HG03066 (cell line): ENCODE measurements around the gene LHFPL5.

Experiments used
- ATAC-seq: cut with Tn5 transposase; IDR thresholded peaks from one replicate; pipeline ENCODE4 v1.9.1; 2021; ENCODE audit warnings: low read depth; ENCODE audit not compliant: unreplicated experiment

Gene LHFPL5

DNA sequence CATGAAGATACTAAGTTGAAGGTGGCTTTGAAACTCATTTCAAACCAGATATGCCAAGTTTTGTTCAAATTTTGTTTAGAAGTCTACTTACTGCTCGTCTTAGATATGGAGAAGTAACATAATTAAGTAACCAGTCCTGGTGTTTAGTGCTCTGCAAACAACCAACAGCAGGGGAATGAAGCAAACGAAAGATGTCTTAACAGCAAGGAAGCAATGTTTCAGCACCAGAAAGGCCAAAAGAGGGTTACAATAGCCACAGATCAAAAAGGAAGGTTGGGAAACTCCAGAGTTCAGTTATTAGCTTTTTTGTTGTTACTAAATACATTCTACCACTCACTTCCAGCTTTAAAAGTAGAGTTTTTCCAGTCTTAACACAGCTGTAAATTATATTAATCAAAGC, 45.1 kb downstream of the LHFPL5 start:
- no peak for ATAC-seq

- no peak for ATAC-seq
Observed at GRCh38 chr6:35852994-35853393, 47.8 kb downstream of the LHFPL5 start.

GRCh38 chr6:35856250-35856649, 51.1 kb downstream of the LHFPL5 start:
- ATAC-seq, result no peak

- ATAC-seq, result no peak
Observed at GRCh38 chr6:35857853-35858252, 52.7 kb downstream of the LHFPL5 start.

DNA sequence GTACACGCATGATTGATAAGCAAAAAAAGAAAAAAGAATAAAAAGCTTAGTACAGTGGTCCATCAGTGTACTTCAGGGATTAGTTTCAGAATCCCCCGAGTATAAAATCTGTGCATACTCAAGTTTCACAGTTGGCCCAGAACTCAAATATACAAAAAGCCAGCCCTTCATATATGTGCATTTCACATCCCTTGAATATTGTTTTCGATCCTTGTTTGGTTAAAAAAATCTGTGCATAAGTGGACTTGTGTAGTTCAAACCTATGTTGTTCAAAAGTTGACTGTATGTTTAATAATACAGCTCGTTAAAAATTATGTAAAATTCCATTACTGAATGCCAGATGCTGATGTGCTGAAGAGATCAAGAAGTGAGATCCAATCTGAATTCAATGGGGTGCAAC, 54.2 kb downstream of the LHFPL5 start:
- no peak for ATAC-seq
